Ascending aorta (tissue), 2 donors: ENCODE measurements around the gene KRT78. TPM values are rescaled to one million over a fixed set of nuclear protein-coding genes. Genes with fewer than 3 reads are reported as not detected.

ENCODE experiments used
- DNase-seq, 2 donors: peaks; one replicate each; pipeline ENCODE4 v3.0.0-alpha.2; 2019; ENCODE audit warnings: low spot score in 2 of 2
- H3K27ac ChIP-seq, 2 donors: fragments of 200-600 bp; sonication (generic); one replicate each; pipeline ENCODE4 v1.5.1; 2016 to 2017; ENCODE audit warnings: mild to moderate bottlenecking in 1 of 2
- H3K27me3 ChIP-seq: fragments of 200-600 bp; sonication (generic); one replicate; pipeline ENCODE4 v1.5.1; 2017
- H3K36me3 ChIP-seq, 2 donors: fragments of 200-600 bp; sonication (generic); one replicate each; pipeline ENCODE4 v1.5.1; 2016
- H3K4me1 ChIP-seq, 2 donors: fragments of 200-600 bp; sonication (generic); one replicate each; pipeline ENCODE4 v1.5.1; 2016 to 2017; ENCODE audit warnings: mild to moderate bottlenecking in 1 of 2
- H3K4me3 ChIP-seq, 2 donors: fragments of 200-600 bp; sonication (generic); one replicate each; pipeline ENCODE4 v1.5.1; 2016 to 2017; ENCODE audit warnings: mild to moderate bottlenecking in 1 of 2
- H3K9me3 ChIP-seq, 2 donors: fragments of 200-600 bp; sonication (generic); one replicate each; pipeline ENCODE4 v1.5.1; 2016
- CTCF ChIP-seq, 3 experiments: fragments of 200-600 bp in 2 of 3; fragments of 450-650 bp in 1 of 3; sonication (generic) in 2 of 3; IDR thresholded peaks; one replicate each; pipeline ENCODE4 v1.5.1; 2016 to 2019; ENCODE audit warnings: antibody characterized with exemption in 3 of 3, mild to moderate bottlenecking in 1 of 3, moderate library complexity in 1 of 3
- intact Hi-C: fragments of 100-400 bp; cut with DNase I; formaldehyde crosslinking; loops from one replicate; pipeline ENCODE4 v1.15.1; 2023
- total RNA-seq: library from RNA; depleted of rRNA; stranded (reverse); fragments of >200 nt; gene quantifications from one replicate; pipeline ENCODE4 v1.1.0, GENCODE V29; 2016

Gene KRT78
- total RNA-seq, 1 donor from 2014 or later: not detected

GRCh38 chr12:52806821-52807543 lies 41.8 kb downstream of the KRT78 start:
- intact Hi-C loops: no loop called here
- no peaks in the 10 kb centered on the region for H3K9me3 ChIP-seq

GRCh38 chr12:52806169-52806811 lies 42.5 kb downstream of the KRT78 start:
- Histone ChIP-seq H3K9me3 (no peaks in the 10 kb centered on the region), H3K27me3 (no peaks in the 10 kb centered on the region), H3K27ac (no peak overlapping the region), H3K4me1 (no peaks in the 10 kb centered on the region), H3K4me3 (no peak overlapping the region), H3K36me3 (no peaks in the 10 kb centered on the region)
- intact Hi-C loops: no loop called here
- no peak for DNase-seq
- no peak for TF ChIP-seq CTCF (IDR thresholded peaks at IDR 0.05)

More at GRCh38 chr12:52806821-52807543, 41.8 kb downstream of the KRT78 start:
- no peaks in the 10 kb centered on the region for H3K27me3 ChIP-seq
- DNase-seq: no peak
- H3K36me3 ChIP-seq: no peaks in the 10 kb centered on the region
- TF ChIP-seq CTCF (IDR thresholded peaks at IDR 0.05): no peak
- no peak overlapping the region for H3K27ac ChIP-seq
- H3K4me3 ChIP-seq: no peak overlapping the region
- no peaks in the 10 kb centered on the region for H3K4me1 ChIP-seq

GRCh38 chr12:52805739-52806138 lies 43.1 kb downstream of the KRT78 start:
- H3K27ac ChIP-seq: no peak overlapping the region
- no peaks in the 10 kb centered on the region for H3K9me3 ChIP-seq
- intact Hi-C loops: no loop called here
- no peaks in the 10 kb centered on the region for H3K27me3 ChIP-seq
- H3K4me3 ChIP-seq: no peak overlapping the region
- H3K36me3 ChIP-seq: no peaks in the 10 kb centered on the region
- DNase-seq: no peak
- no peaks in the 10 kb centered on the region for H3K4me1 ChIP-seq
- TF ChIP-seq CTCF (IDR thresholded peaks at IDR 0.05): no peak

- no peak for TF ChIP-seq CTCF (IDR thresholded peaks at IDR 0.05)
- H3K9me3 ChIP-seq: no peaks in the 10 kb centered on the region
- H3K4me3 ChIP-seq: no peak overlapping the region
- H3K36me3 ChIP-seq: no peaks in the 10 kb centered on the region
- no peaks in the 10 kb centered on the region for H3K27me3 ChIP-seq
- intact Hi-C loops: no loop called here
- H3K27ac ChIP-seq: no peak overlapping the region
- DNase-seq: no peak
- H3K4me1 ChIP-seq: no peaks in the 10 kb centered on the region
Observed at GRCh38 chr12:52805000-52805399, 43.8 kb downstream of the KRT78 start.

- Histone ChIP-seq H3K27me3 (no peaks in the 10 kb centered on the region), H3K9me3 (no peaks in the 10 kb centered on the region), H3K4me3 (no peak overlapping the region), H3K36me3 (no peaks in the 10 kb centered on the region), H3K4me1 (no peaks in the 10 kb centered on the region), H3K27ac (no peak overlapping the region)
- intact Hi-C loops: no loop called here
- TF ChIP-seq CTCF (IDR thresholded peaks at IDR 0.05): no peak
- no peak for DNase-seq
Observed at GRCh38 chr12:52802442-52802841, 46.4 kb downstream of the KRT78 start.
